Erythroblast (primary cell): ENCODE measurements around the gene HAPLN3.

Experiments
- GATA1 ChIP-seq: IDR thresholded peaks from 2 replicates; pipeline ENCODE4 v1.6.1; 2011; ENCODE audit warnings: low read depth, mild to moderate bottlenecking, control low read depth, low read length, moderate library complexity
- POLR2A ChIP-seq: IDR thresholded peaks from 2 replicates; pipeline ENCODE4 v1.6.1; 2011; ENCODE audit warnings: mild to moderate bottlenecking, low read length

- no peak for TF ChIP-seq POLR2A
- no peak for TF ChIP-seq GATA1
These were observed 3.6 kb downstream of the HAPLN3 start for GRCh38 chr15:88891540-88892254.
